H1 (cell line): ENCODE results near the gene GTF2F1.

Experiments used
- CEBPB ChIP-seq: IDR thresholded peaks from 2 replicates; pipeline ENCODE4 v1.6.1; 2012; ENCODE audit warnings: low read depth, low read length
- CREB1 ChIP-seq: IDR thresholded peaks from 2 replicates; pipeline ENCODE4 v1.6.1; 2012; ENCODE audit warnings: inconsistent platforms
- CTCF ChIP-seq, 3 experiments: IDR thresholded peaks; 1 replicate in 2 of 3; 2 replicates in 1 of 3; pipeline versions ENCODE4 v1.5.1 to v1.6.1; 2011; ENCODE audit warnings: low read length in 3 of 3, mild to moderate bottlenecking in 3 of 3, inconsistent platforms in 2 of 3, low read depth in 1 of 3, moderate library complexity in 1 of 3; ENCODE audit not compliant: insufficient read depth in 1 of 3; ENCODE audit errors: control extremely low read depth in 1 of 3
- EZH2 ChIP-seq: fragments of 200-600 bp; sonication (generic); IDR thresholded peaks from 2 replicates; pipeline ENCODE4 v1.7.1; 2012; ENCODE audit warnings: low read depth, mild to moderate bottlenecking, moderate library complexity, low read length, inconsistent platforms; ENCODE audit not compliant: severe bottlenecking
- POLR2A ChIP-seq, 2 experiments: IDR thresholded peaks; 1 replicate in 1 of 2; 2 replicates in 1 of 2; pipeline ENCODE4 v1.6.1; 2011; ENCODE audit warnings: low read depth in 2 of 2, low read length in 2 of 2, mild to moderate bottlenecking in 2 of 2; ENCODE audit errors: control extremely low read depth in 1 of 2
- POLR2AphosphoS5 ChIP-seq: IDR thresholded peaks from 2 replicates; pipeline ENCODE4 v1.6.1; 2011; ENCODE audit warnings: low read depth, low read length
- RBBP5 ChIP-seq: IDR thresholded peaks from 2 replicates; pipeline ENCODE4 v1.7.1; 2012; ENCODE audit warnings: low read depth, mild to moderate bottlenecking, inconsistent platforms, low read length, moderate library complexity, borderline replicate concordance
- SAP30 ChIP-seq: fragments of 300-600 bp; sonication (generic); IDR thresholded peaks from 2 replicates; pipeline ENCODE4 v1.7.1; 2012; ENCODE audit warnings: low read length, moderate library complexity, mild to moderate bottlenecking, inconsistent platforms; ENCODE audit not compliant: insufficient read depth, insufficient replicate concordance
- SP1 ChIP-seq: IDR thresholded peaks from 2 replicates; pipeline ENCODE4 v1.6.1; 2011; ENCODE audit warnings: low read depth, low read length
- TAF1 ChIP-seq: IDR thresholded peaks from 2 replicates; pipeline ENCODE4 v1.6.1; 2011; ENCODE audit warnings: mild to moderate bottlenecking, low read depth, low read length

- TF ChIP-seq SP1 (no peak), TAF1 (peak; percentile 85), POLR2A (IDR thresholded peaks at IDR 0.05; ENCODE audit: control extremely low read depth in 1 of 2, low read depth in 2 of 2, low read length in 2 of 2) (peak in 1 of 2 experiments; percentile 52; a peak in 2 of 3 replicates), CREB1 (peak; percentile 83), EZH2 (no peak), POLR2AphosphoS5 (peak; percentile 49; the same call in 1 of the 2 replicates), CTCF (IDR thresholded peaks at IDR 0.05; ENCODE audit: control extremely low read depth in 1 of 3, insufficient read depth in 1 of 3, low read depth in 1 of 3, low read length in 3 of 3) (no peak), CEBPB (no peak), RBBP5 (no peak), SAP30 (no peak)
Observed at GRCh38 chr19:6424195-6424938, 31.4 kb upstream of the GTF2F1 start, which contains the start of gene KHSRP.
